ENCODE measurements around the gene C1S. TPM values are rescaled to one million over a fixed set of nuclear protein-coding genes. Genes with fewer than 3 reads are reported as not detected.

C1S gene
- total and polyA plus RNA-seq, 9 of the 15 experiments (the other 6 are each of a cell fraction or from before 2014, with no cell fraction given) = 0.08 to 0.84 (median 0.27) TPM

DNA sequence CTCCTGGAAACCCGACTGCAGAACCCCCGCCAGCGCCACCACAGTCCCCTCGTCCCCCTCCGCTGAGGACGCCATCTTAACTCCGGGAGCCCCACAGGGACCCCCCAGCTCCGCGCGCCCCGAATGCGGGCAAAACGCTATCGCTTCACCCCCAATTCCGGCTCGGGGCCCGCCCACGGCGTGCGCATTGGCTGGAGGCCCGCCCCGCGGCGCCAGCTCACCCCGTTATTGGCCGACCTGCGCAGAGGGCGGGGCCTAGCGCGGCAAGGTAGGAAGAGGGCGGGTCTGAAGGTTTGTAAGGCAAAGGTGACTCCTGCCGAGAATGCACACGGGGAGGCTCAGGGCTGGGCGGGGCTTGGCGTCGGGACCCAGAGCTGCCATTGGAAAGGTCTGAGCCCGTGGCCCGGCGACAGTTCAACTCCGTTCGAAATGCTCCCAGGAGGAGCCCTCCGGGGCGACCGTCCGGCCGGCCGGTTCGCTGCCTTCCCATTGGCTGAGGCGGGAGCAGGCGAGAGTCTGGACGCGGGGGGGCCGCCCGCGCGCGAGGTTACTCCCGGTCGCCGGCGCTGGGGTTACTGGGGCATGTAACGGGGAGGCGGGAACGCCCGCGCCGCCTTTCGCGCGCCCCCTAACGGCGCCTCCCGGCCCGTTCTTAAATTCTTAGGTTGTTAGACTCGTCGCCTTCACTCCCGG lies 42.0 kb upstream of the C1S start, which contains the start of gene LPCAT3 (continued):
- TF ChIP-seq ATF3 (IDR thresholded peaks at IDR 0.05) (no peak), ATF3 (CRISPR knock-in tag; conservative IDR thresholded peaks at IDR 0.05) (no peak), POU5F1 (IDR thresholded peaks at IDR 0.05; ENCODE audit: borderline replicate concordance, low read depth, low read length, partially characterized antibody) (no peak), NCOA6 (IDR thresholded peaks at IDR 0.05) (no peak), TBL1XR1 (IDR thresholded peaks at IDR 0.05; ENCODE audit: low read length in 2 of 2) (peak; percentile 60 to 64; a peak in 2 of 4 replicates), SRF (CRISPR knock-in tag; IDR thresholded peaks at IDR 0.05) (no peak), ZNF318 (IDR thresholded peaks at IDR 0.05; ENCODE audit: borderline replicate concordance in 1 of 2, low read depth in 1 of 2) (no peak), PHF8 (IDR thresholded peaks at IDR 0.05; ENCODE audit: borderline replicate concordance, low read length) (peak; percentile 55; the same call in 1 of the 2 replicates), NFXL1 (CRISPR knock-in tag; IDR thresholded peaks at IDR 0.05) (no peak)
- TF ChIP-seq, protein P1, sequence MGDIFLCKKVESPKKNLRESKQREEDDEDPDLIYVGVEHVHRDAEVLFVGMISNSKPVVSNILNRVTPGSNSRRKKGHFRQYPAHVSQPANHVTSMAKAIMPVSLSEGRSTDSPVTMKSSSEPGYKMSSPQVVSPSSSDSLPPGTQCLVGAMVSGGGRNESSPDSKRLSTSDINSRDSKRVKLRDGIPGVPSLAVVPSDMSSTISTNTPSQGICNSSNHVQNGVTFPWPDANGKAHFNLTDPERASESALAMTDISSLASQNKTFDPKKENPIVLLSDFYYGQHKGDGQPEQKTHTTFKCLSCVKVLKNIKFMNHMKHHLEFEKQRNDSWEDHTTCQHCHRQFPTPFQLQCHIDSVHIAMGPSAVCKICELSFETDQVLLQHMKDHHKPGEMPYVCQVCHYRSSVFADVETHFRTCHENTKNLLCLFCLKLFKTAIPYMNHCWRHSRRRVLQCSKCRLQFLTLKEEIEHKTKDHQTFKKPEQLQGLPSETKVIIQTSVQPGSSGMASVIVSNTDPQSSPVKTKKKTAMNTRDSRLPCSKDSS (IDR thresholded peaks at IDR 0.05; ENCODE audit: low read depth, partially characterized antibody) = no peak
- TF ChIP-seq, protein P2, sequence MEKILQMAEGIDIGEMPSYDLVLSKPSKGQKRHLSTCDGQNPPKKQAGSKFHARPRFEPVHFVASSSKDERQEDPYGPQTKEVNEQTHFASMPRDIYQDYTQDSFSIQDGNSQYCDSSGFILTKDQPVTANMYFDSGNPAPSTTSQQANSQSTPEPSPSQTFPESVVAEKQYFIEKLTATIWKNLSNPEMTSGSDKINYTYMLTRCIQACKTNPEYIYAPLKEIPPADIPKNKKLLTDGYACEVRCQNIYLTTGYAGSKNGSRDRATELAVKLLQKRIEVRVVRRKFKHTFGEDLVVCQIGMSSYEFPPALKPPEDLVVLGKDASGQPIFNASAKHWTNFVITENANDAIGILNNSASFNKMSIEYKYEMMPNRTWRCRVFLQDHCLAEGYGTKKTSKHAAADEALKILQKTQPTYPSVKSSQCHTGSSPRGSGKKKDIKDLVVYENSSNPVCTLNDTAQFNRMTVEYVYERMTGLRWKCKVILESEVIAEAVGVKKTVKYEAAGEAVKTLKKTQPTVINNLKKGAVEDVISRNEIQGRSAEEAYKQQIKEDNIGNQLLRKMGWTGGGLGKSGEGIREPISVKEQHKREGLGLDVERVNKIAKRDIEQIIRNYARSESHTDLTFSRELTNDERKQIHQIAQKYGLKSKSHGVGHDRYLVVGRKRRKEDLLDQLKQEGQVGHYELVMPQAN (IDR thresholded peaks at IDR 0.05; ENCODE audit: borderline replicate concordance) = no peak

Data from K562 (cell line).